Suprapubic skin (tissue), 4 donors: ENCODE measurements around the gene ITGA2. TPM values are rescaled to one million over a fixed set of nuclear protein-coding genes. Genes with fewer than 3 reads are reported as not detected.

Source experiments
- DNase-seq, 2 donors: peaks; one replicate each; pipeline ENCODE4 v3.0.0-alpha.2; 2019; ENCODE audit warnings: low spot score in 2 of 2
- H3K27ac ChIP-seq: fragments of 200-600 bp; sonication (generic); one replicate; pipeline ENCODE4 v1.5.1; 2019
- H3K27me3 ChIP-seq: fragments of 200-600 bp; sonication (generic); one replicate; pipeline ENCODE4 v1.5.1; 2019
- H3K36me3 ChIP-seq: fragments of 200-600 bp; sonication (generic); one replicate; pipeline ENCODE4 v1.5.1; 2019
- H3K4me1 ChIP-seq: fragments of 200-600 bp; sonication (generic); one replicate; pipeline ENCODE4 v1.5.1; 2019
- H3K4me3 ChIP-seq: fragments of 200-600 bp; sonication (generic); one replicate; pipeline ENCODE4 v1.5.1; 2019; ENCODE audit warnings: mild to moderate bottlenecking
- H3K9me3 ChIP-seq: fragments of 200-600 bp; sonication (generic); one replicate; pipeline ENCODE4 v1.5.1; 2019
- CTCF ChIP-seq, 2 donors: fragments of 200-600 bp in 1 of 2; fragments of 450-650 bp in 1 of 2; sonication (generic) in 1 of 2; IDR thresholded peaks; one replicate each; pipeline ENCODE4 v1.5.1; 2016 to 2019; ENCODE audit warnings: antibody characterized with exemption in 2 of 2, mild to moderate bottlenecking in 1 of 2, moderate library complexity in 1 of 2
- EP300 ChIP-seq: sonication (generic); formaldehyde crosslinking; IDR thresholded peaks from one replicate; pipeline ENCODE4 v1.6.1; 2017; ENCODE audit warnings: antibody characterized with exemption
- POLR2A ChIP-seq, 2 donors: fragments of 450-650 bp; IDR thresholded peaks; one replicate each; pipeline ENCODE4 v1.6.1; 2017; ENCODE audit warnings: antibody characterized with exemption in 2 of 2, mild to moderate bottlenecking in 2 of 2, moderate library complexity in 2 of 2
- POLR2AphosphoS5 ChIP-seq, 3 donors: sonication (generic); formaldehyde crosslinking; IDR thresholded peaks; one replicate each; pipeline ENCODE4 v1.6.1; 2017; ENCODE audit warnings: antibody characterized with exemption in 3 of 3
- WGBS: methylation state at CpG from one replicate; pipeline ENCODE4 v1.1.5; 2018; 5-methylcytosine and 5-hydroxymethylcytosine counted together
- total RNA-seq, 4 donors: library from RNA; depleted of rRNA; stranded (reverse); fragments of >200 nt; gene quantifications; one replicate each; pipeline ENCODE4 v1.1.0, GENCODE V29; 2016

Gene ITGA2
- total RNA-seq, 4 donors from 2014 or later: 29.3 to 54.5 (median 34.3) TPM

- H3K36me3 ChIP-seq: no peaks in the 10 kb centered on the region
- TF ChIP-seq CTCF (IDR thresholded peaks at IDR 0.05) (no peak), EP300 (no peak), POLR2AphosphoS5 (IDR thresholded peaks at IDR 0.05) (no peak), POLR2A (IDR thresholded peaks at IDR 0.05) (no peak)
- no peak overlapping the region for H3K4me3 ChIP-seq
- H3K27ac ChIP-seq: no peak overlapping the region
- peaks cover 3% of the 10 kb centered on the region for H3K9me3 ChIP-seq
- no peak for DNase-seq
- no peaks in the 10 kb centered on the region for H3K4me1 ChIP-seq
- no peaks in the 10 kb centered on the region for H3K27me3 ChIP-seq
- WGBS: 95% methylated on average over 6 of the region's 7 CpGs
These were observed 11.8 kb upstream of the ITGA2 start for GRCh38 chr5:52977264-52977897.

GRCh38 chr5:52981507-52981906 is 7.6 kb upstream of the ITGA2 start:
- Histone ChIP-seq H3K9me3 (peaks cover 3% of the 10 kb centered on the region), H3K27me3 (no peaks in the 10 kb centered on the region), H3K27ac (no peak overlapping the region), H3K36me3 (no peaks in the 10 kb centered on the region), H3K4me1 (peaks cover 6% of the 10 kb centered on the region), H3K4me3 (no peak overlapping the region)
- WGBS: 85% methylated on average over 4 of the region's 4 CpGs
- DNase-seq: no peak
- TF ChIP-seq POLR2AphosphoS5 (IDR thresholded peaks at IDR 0.05): no peak
- no peak for TF ChIP-seq CTCF (IDR thresholded peaks at IDR 0.05)
- TF ChIP-seq EP300: no peak
- TF ChIP-seq POLR2A (IDR thresholded peaks at IDR 0.05): no peak

- no peaks in the 10 kb centered on the region for H3K36me3 ChIP-seq
- H3K27ac ChIP-seq: no peak overlapping the region
- H3K9me3 ChIP-seq: no peaks in the 10 kb centered on the region
- WGBS: 23% methylated on average over 3 of the region's 3 CpGs
- DNase-seq: no peak
- peaks cover 18% of the 10 kb centered on the region for H3K4me1 ChIP-seq
- H3K4me3 ChIP-seq: no peak overlapping the region
- TF ChIP-seq CTCF (IDR thresholded peaks at IDR 0.05) (no peak), POLR2AphosphoS5 (IDR thresholded peaks at IDR 0.05) (no peak), POLR2A (IDR thresholded peaks at IDR 0.05) (no peak), EP300 (no peak)
- H3K27me3 ChIP-seq: no peaks in the 10 kb centered on the region
These were observed 5.2 kb upstream of the ITGA2 start for GRCh38 chr5:52983731-52984636.

GRCh38 chr5:52985306-52985705 is 3.8 kb upstream of the ITGA2 start:
- WGBS: 60% methylated on average over 3 of the region's 3 CpGs
- Histone ChIP-seq H3K9me3 (no peaks in the 10 kb centered on the region), H3K27ac (no peak overlapping the region), H3K36me3 (no peaks in the 10 kb centered on the region), H3K27me3 (no peaks in the 10 kb centered on the region), H3K4me1 (peaks cover 31% of the 10 kb centered on the region), H3K4me3 (no peak overlapping the region)
- no peak for DNase-seq
- TF ChIP-seq POLR2AphosphoS5 (IDR thresholded peaks at IDR 0.05) (no peak), EP300 (no peak), POLR2A (IDR thresholded peaks at IDR 0.05) (no peak), CTCF (IDR thresholded peaks at IDR 0.05) (no peak)

GRCh38 chr5:52987711-52988331 is 1.3 kb upstream of the ITGA2 start:
- H3K27ac ChIP-seq: peak overlapping the region; percentile 80
- TF ChIP-seq POLR2AphosphoS5 (IDR thresholded peaks at IDR 0.05): no peak
- no peak for TF ChIP-seq EP300
- TF ChIP-seq POLR2A (IDR thresholded peaks at IDR 0.05): no peak
- no peak for TF ChIP-seq CTCF (IDR thresholded peaks at IDR 0.05)
- 22% methylated on average over 4 of the region's 4 CpGs for WGBS
- no peaks in the 10 kb centered on the region for H3K9me3 ChIP-seq
- H3K4me1 ChIP-seq: peaks cover 39% of the 10 kb centered on the region
- H3K4me3 ChIP-seq: no peak overlapping the region
- no peak for DNase-seq
- no peaks in the 10 kb centered on the region for H3K36me3 ChIP-seq
- no peaks in the 10 kb centered on the region for H3K27me3 ChIP-seq
